HG03103 (cell line): ENCODE data around the gene SLC9A9.
"Not testable (repeated sequence)": the region's sequence is repeated elsewhere in the genome, so short reads cannot be mapped to it uniquely, and the experiment has no call there.

Experiments
- ATAC-seq: cut with Tn5 transposase; IDR thresholded peaks from one replicate; pipeline ENCODE4 v1.9.1; 2021; ENCODE audit warnings: low read depth; ENCODE audit not compliant: unreplicated experiment

The SLC9A9 gene

DNA sequence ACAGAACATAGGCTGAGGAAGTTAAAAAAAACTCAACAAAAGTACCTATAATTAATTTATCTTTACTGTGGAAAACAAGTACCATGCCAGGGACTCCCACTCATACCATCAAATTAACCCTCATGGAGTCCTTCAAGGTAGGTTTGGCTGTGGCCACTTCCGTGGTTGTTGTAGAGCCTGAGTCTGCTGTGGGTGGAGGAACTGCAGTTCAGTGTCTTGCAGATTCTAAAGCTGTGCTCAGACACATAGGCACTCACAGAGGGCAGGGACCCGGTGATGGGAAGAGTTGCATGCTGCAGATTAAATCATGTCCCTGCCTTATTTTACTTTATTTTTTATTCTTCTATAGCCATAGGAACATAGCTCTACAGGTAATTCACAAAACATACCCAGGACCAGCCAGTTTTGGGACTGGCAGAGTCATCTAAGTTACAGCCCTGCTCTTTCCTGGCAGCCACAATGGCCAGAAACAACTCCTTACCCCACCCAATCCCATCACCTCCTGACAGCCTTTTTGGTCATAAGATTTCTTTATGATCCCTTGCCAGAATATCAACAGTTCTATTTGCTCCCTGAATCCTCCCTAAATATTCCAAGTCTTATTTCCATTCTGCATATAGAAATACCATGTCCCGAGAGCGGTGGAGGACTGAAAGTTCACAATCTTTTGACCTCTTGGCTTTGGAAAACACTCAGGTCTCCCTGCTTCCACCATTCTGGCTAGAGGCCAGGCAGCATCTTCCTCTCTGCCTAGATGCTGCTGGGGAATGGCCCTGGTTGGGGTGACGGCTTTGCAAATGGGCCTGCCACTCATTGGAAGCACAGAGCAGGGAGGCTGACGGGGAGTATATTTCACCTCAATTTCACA, 535.0 kb downstream of the SLC9A9 start:
- ATAC-seq = no peak

- no peak for ATAC-seq
Measured at GRCh38 chr3:143311096-143311495, 537.2 kb downstream of the SLC9A9 start.

- no peak for ATAC-seq
Measured at GRCh38 chr3:143309705-143310104, 538.6 kb downstream of the SLC9A9 start.

DNA sequence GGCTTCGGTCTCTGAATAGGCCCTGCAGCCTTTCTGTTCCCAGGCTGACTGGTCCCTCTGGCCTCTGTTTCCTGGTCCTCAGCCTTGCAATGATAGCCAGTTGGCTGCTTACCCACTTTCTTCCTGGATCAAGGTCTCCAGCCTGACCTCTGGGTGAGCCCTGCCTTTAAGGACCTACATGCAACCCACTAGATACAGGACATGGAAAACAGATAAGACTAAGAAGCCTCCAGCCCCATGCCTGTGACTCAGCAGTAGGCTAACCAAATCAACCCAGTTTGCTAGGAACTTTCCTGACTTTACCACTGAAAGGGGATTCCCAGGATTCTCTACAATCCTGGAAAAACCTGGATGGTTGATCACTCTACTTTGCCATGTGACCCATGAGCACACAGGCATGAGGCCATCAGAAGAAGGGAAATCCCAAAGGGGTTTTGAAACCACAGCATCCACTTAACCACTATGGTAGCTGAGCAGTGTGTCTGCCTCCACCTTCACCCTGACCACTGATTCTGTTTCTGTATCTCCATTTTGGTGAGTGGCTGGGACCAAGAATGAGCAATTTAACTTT, 540.6 kb downstream of the SLC9A9 start:
- no peak for ATAC-seq

GRCh38 chr3:143306407-143306806, 541.9 kb downstream of the SLC9A9 start:
- ATAC-seq = no peak

- ATAC-seq = no peak
Measured at GRCh38 chr3:143302638-143303171, 545.6 kb downstream of the SLC9A9 start.

- no peak for ATAC-seq
Measured at GRCh38 chr3:143301031-143301901, 547.0 kb downstream of the SLC9A9 start.

DNA sequence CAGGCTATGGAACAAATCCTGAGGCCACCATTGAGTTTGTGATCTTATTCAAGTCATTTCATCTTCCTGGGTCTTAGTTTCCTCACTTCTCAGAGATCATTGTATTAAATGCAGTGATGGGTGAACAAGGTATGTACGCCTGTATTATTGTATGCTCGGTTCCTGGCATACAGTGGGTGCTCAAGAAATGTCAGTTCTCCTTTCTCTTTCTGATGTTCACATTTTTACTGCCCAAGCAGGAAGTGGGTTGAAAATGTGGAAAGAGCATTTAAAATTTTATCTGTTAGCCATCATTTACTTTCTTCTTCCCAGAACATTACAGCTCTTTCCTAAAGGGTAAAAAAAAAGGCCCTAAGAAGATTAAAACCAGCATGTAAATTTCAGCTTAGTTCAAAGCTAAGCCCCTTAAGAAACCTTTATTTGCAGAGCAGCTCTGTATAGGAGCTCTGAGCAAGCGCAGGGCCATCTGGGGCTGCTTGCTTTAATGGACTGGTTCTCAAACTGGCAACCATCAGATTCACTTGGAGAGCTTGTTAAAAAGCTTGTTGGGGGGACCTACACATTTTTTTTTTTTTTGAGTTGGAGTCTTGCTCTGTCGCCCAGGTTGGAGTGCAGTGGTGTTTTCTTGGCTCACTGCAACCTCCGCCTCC, 549.3 kb downstream of the SLC9A9 start:
- no peak for ATAC-seq

DNA sequence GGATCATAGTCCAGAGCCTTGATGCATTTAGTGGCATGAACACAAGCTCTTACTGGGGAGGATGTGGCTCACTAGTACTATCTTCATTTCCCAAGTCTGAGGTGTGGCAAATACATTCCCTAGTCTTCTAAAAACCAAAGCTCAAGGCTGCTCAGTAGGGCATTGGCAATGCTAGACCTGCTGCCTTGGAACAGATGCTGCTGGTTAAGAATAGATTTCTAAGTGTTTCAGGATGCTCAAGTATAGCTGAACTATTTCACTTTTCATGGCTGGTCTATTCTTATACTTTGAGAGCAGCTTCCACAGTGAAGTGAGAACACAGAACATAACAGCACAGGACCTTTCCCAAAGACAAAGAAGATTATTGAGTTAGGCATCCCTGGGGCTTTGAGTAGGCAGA, 549.9 kb downstream of the SLC9A9 start:
- ATAC-seq = no peak

DNA sequence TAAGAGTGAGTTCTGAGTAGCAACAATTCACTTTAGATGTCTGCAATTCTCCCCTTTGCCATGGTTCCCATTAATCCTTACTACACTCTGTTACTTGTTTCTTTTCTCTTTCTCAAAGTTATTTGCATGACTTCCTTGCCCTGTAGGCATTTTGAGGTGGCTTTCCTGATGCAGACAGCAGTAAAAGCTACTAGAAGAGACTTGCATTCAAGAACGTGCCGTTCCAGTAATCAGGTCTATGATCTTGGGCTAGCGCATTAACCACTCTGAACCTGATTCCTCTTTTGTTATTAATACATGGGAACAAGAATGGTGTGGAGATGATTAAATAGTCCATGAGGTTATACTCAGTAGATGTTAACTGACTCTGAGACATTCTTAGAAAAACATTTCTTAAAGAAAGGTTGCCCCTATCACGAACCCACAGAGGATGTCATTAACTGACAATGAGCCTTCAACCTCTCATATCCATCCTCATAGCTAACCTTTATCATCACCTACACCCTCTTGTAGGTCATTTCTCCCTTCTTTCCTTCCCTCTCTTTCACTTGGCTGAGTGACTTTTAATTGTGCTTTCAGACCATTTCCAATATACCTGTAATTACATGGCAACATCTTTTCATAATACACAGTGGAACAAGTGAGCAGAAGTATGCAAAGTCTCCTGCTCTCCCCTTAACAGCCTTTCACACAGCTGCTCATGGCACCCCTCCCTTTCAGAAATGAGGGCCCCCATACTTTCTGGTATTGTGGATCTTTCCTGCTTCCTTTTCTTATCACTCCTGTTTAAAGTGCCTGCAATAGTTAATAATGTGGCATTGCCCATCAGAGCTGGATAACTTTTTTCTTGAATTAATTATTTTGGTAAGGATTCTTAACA, 552.8 kb downstream of the SLC9A9 start:
- no peak for ATAC-seq

DNA sequence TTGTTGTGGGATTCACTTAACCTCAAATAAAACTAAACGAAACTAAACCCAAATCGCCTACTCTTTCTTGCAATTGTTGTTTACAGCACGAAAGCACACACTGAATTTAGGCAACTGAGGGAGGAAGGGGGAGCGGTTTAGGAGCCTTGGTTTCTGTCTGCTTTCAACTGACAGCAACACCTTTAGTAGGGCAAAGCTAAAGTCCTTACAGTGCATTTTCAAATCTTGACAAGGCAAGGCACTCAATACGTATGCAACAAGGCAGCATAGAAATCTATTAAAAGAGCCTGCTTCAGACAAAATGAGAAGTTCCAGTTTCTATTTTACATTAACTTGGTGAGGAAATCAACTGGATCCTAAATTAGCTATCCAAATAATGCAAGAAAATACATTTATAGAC, 554.1 kb downstream of the SLC9A9 start:
- peak; percentile 55 for ATAC-seq

- no peak for ATAC-seq
Measured at GRCh38 chr3:143291836-143292447, 556.3 kb downstream of the SLC9A9 start.

DNA sequence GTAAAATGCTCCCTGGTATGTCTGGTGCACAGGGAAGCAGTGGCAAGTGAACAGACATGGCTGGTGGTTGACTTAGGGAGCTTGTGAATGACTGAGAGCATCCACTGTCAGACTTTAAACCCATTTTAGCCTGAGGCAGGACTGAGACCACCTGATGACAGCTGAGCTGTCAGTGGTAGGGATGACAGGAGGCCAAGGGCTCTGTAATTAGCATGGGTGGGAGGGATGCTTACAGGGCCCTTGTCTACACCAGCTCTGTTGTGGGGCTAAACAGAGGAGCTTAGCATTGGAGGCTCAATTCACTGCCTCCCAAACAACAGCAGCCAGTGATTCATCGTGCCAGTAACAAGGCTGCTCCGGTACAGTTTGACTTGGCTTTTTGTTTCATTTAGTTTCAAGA, 559.3 kb downstream of the SLC9A9 start:
- no peak for ATAC-seq

DNA sequence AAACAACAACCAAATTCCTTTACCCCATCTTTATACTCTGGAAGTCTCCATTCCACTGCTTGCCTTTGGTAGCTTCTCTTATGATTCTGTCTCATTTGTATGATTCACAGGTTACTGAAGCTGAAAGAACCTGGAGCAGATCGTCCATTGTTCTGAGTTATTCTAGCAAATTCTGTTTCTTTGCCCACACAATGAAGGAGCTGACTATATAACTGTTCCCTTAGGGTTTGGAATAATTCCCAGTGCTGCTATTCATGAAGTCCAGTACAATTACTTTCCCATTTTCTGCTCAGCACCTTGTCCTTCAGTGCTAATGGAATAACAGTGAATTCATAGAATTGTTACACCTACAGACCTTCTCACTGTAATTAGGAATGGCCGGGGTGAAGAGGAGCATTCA, 560.9 kb downstream of the SLC9A9 start:
- no peak for ATAC-seq

DNA sequence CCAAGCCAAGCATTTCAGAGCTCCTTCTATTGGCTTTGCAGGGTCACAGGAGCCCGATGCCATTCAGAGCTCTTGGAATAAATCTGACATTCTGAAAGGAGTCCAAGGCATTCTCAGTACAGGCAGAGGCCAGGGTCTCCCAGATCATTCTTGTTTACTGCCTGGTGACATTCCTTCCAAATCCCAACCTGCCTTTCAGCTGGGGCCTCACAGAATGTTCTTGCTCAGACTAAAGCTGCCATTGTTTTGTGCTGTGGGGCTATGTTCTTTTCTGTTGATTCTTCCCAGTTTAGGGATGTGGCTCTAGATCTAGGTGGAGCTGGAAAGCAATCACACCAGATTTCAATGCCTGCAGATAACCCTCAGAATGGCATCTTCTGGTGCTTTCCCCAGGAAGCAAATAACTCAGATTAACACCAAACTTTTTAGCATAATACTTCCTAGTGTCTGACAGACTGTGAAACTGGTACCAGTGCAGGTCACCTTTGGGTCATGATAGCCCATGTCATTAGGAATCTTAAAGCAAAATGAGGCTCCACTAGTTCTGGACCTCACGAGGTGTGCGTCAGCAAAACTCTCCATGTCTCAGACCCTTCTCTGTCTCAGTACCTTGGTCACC, 561.8 kb downstream of the SLC9A9 start:
- ATAC-seq = no peak

GRCh38 chr3:143283432-143284128, 564.7 kb downstream of the SLC9A9 start:
- no peak for ATAC-seq

DNA sequence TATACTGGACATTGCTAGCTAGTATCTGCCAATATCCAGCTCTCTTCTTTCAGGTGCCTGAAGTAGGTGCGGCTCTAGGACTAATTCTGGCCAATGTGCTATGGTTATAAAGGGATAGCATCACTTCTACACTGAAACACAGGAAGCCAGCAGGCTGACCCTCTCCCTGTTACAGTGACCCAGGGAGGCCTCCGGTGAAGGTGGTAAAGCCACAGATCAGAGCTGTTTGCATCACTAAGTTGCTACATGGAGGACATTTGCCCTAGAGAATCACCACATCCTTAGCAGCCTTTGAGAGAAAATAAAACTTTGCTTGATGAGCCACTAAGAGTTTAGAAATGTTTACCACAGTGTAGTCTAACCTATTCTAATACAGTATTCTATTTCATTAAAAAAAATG, 567.3 kb downstream of the SLC9A9 start:
- ATAC-seq = no peak

- ATAC-seq = not testable (repeated sequence)
Measured at GRCh38 chr3:143279567-143279966, 568.7 kb downstream of the SLC9A9 start.
